Cardiac muscle cell (in vitro differentiated cells and primary cell): ENCODE measurements around the gene OPN5. TPM values are rescaled to one million over a fixed set of nuclear protein-coding genes. Genes with fewer than 3 reads are reported as not detected.

Experiments used
- DNase-seq, 2 donors: peaks; one replicate each; pipeline versions ENCODE4 v3.0.0 to v3.0.0-alpha.2; 2010 to 2017; ENCODE audit warnings: low read depth in 1 of 2, low spot score in 1 of 2
- H3K27ac ChIP-seq: fragments of 200-600 bp; sonication (generic); 2 replicates; pipeline ENCODE4 v1.5.1; 2016
- H3K27me3 ChIP-seq: fragments of 200-600 bp; sonication (generic); 2 replicates; pipeline ENCODE4 v1.6.0; 2016; ENCODE audit warnings: control low read depth
- H3K36me3 ChIP-seq: fragments of 200-600 bp; sonication (generic); 2 replicates; pipeline ENCODE4 v1.5.1; 2016; ENCODE audit warnings: control low read depth
- H3K4me1 ChIP-seq: fragments of 200-600 bp; sonication (generic); 2 replicates; pipeline ENCODE4 v1.8.1; 2017; ENCODE audit warnings: low read depth, mild to moderate bottlenecking, mixed run types
- H3K4me3 ChIP-seq: fragments of 200-600 bp; sonication (generic); 2 replicates; pipeline ENCODE4 v1.5.1; 2016; ENCODE audit warnings: mild to moderate bottlenecking
- H3K9me3 ChIP-seq: fragments of 200-600 bp; sonication (generic); 2 replicates; pipeline ENCODE4 v1.5.1; 2017; ENCODE audit warnings: low read depth, mild to moderate bottlenecking, control low read depth
- polyA plus RNA-seq: library from polyadenylated mRNA; unstranded; fragments of >200 nt; fragmentation: Nextera tagmentation; extraction: Ambion mirVana; gene quantifications from 2 replicates; pipeline ENCODE4 v1.2.1, GENCODE V29; 2016
- total RNA-seq: library from RNA; depleted of rRNA; stranded (reverse); fragments of >200 nt; gene quantifications from 2 replicates; pipeline ENCODE4 v1.2.3, GENCODE V29; 2016
- TF ChIP-seq, protein P1 (sequence below): IDR thresholded peaks from 2 replicates; pipeline ENCODE4 v1.5.1; 2012; ENCODE audit warnings: low read depth, mild to moderate bottlenecking, low read length

Gene OPN5
- total and polyA plus RNA-seq, 2 experiments from 2014 or later, result not detected

DNA sequence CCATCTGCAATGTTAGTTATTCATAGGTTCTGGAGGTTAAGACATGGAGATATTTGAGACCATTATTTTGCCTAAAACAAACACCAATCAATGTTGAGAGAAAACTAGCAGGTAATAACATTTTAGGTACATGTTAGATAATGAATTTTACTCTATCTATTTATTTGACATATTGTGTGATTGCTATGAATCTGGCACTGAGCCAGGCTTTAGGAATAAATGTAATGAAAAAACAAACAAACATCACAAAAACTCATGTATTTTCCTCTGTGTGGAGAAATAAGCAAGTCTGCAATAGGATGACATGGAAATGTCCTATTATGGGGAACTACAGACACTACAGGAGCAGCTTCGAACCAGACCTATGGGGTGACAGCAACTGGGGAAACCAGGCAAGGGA, 57.8 kb downstream of the OPN5 start:
- TF ChIP-seq, protein P1, sequence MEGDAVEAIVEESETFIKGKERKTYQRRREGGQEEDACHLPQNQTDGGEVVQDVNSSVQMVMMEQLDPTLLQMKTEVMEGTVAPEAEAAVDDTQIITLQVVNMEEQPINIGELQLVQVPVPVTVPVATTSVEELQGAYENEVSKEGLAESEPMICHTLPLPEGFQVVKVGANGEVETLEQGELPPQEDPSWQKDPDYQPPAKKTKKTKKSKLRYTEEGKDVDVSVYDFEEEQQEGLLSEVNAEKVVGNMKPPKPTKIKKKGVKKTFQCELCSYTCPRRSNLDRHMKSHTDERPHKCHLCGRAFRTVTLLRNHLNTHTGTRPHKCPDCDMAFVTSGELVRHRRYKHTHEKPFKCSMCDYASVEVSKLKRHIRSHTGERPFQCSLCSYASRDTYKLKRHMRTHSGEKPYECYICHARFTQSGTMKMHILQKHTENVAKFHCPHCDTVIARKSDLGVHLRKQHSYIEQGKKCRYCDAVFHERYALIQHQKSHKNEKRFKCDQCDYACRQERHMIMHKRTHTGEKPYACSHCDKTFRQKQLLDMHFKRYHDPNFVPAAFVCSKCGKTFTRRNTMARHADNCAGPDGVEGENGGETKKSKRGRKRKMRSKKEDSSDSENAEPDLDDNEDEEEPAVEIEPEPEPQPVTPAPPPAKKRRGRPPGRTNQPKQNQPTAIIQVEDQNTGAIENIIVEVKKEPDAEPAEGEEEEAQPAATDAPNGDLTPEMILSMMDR, result no peak
- no peaks in the 10 kb centered on the region for H3K9me3 ChIP-seq
- no peak overlapping the region for H3K4me3 ChIP-seq
- no peaks in the 10 kb centered on the region for H3K4me1 ChIP-seq
- no peak for DNase-seq
- H3K27ac ChIP-seq, result no peak overlapping the region
- H3K36me3 ChIP-seq, result no peaks in the 10 kb centered on the region
- no peaks in the 10 kb centered on the region for H3K27me3 ChIP-seq

DNA sequence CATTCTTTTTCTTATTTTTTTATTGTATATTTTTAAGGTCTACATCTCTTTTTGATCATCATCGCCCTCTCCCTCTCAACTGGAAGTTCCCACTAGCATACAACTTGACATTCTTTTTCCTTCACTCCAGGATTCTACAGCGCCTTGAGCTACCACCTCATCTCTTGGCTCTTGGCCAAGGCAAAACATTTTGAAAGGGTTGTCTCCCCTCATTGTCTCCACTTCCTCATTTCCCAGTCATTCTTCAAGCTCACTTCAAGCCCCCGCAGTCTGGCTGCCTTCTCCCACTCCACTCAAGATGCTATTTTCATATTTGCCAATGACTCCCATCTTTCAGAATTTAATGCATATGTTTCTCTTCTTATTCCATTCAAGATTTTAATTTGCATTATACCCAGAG, 63.0 kb downstream of the OPN5 start:
- no peaks in the 10 kb centered on the region for H3K36me3 ChIP-seq
- no peak overlapping the region for H3K4me3 ChIP-seq
- H3K4me1 ChIP-seq, result no peaks in the 10 kb centered on the region
- H3K27me3 ChIP-seq, result peaks cover 2% of the 10 kb centered on the region
- TF ChIP-seq, protein P1, result no peak
- H3K9me3 ChIP-seq, result no peaks in the 10 kb centered on the region
- H3K27ac ChIP-seq, result no peak overlapping the region
- DNase-seq, result no peak

DNA sequence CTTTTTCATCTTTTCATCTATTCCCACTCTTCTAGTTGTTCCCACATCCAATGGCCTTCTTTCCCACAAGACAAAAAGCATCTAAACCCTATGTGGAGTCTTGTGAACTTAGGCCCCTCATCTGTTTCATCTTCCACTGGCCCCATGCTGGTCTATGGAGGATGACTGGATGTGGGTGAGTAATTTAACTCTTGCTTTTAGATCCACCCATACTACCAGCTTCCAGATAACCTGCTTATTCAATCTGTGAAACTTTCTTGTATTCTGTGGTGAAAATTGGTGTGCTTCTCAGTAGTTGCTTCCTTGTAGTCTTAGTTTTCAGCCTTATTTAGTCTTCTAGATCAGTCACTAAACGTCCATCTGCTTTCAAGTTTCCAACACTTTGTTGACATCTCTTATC, 64.9 kb downstream of the OPN5 start:
- Histone ChIP-seq H3K9me3 (no peaks in the 10 kb centered on the region), H3K27ac (no peak overlapping the region), H3K27me3 (peaks cover 13% of the 10 kb centered on the region), H3K36me3 (no peaks in the 10 kb centered on the region), H3K4me1 (no peaks in the 10 kb centered on the region), H3K4me3 (no peak overlapping the region)
- TF ChIP-seq, protein P1, result no peak
- no peak for DNase-seq

DNA sequence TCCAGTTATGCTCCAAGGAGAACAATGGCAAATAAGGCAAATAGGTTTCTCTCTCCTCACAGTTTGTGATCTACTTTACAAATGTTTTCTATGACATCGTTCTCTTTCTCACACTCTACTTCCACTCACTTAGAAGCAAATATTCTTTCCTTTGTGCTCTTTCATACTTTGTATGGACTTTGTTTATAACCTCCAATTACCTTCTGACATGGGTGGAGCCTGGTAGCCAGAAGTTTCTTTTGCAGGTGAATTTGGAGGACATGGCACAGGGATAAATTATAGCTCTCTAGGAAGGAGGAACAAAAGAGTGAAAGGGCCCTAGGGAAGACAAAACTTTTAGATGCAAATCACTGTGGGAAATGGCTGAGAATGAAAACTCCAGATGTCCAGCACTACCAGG, 69.3 kb downstream of the OPN5 start:
- Histone ChIP-seq H3K9me3 (no peaks in the 10 kb centered on the region), H3K4me3 (no peak overlapping the region), H3K27me3 (peaks cover 13% of the 10 kb centered on the region), H3K4me1 (peaks cover 30% of the 10 kb centered on the region), H3K27ac (no peak overlapping the region), H3K36me3 (no peaks in the 10 kb centered on the region)
- TF ChIP-seq, protein P1, result no peak
- DNase-seq, result no peak

DNA sequence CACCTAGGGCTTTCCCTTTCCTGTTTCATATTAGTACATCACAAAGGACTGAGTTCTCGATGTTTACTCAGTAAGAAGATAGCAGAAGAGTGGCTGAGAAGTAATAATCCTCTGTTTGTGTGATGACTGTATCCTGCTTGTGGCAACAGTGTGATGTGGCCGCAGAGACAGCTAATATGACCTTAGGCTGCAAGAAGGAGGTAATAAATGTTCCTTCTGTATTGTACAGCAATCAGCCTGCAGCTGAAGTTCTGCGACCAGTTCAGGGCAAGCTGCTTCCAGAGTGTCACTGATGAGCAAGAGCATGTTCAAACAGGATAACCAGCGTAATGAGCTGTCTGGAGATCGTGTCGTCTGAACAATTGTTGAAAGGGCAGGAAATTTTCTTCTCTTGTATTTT, 70.9 kb downstream of the OPN5 start:
- H3K36me3 ChIP-seq, result no peaks in the 10 kb centered on the region
- DNase-seq, result no peak
- TF ChIP-seq, protein P1, result no peak

DNA sequence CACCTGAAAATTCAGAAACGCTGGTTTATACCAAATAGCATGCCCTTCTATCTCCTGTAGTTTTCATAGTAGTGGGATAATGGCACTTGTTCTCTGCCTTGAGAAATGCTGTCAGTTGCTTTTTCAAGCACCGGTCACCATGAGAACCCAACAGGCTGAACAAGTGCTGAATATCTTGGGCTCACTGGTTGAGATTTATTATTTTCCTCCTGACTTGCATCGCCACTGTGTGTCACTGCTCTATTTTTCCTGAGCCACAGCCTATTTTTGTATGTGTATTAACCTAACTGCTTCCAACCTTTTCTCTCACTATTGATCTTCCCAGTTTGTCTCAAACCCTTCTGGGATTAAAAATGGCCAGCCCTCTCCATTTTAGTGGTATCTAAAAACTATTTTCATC, 71.9 kb downstream of the OPN5 start:
- Histone ChIP-seq H3K27ac (no peak overlapping the region), H3K4me3 (no peak overlapping the region), H3K9me3 (no peaks in the 10 kb centered on the region), H3K36me3 (no peaks in the 10 kb centered on the region), H3K27me3 (peaks cover 21% of the 10 kb centered on the region), H3K4me1 (peaks cover 32% of the 10 kb centered on the region)
- DNase-seq, result peak in 1 of 2 donors; percentile 40
- TF ChIP-seq, protein P1, result no peak

More for the DNA sequence above, 70.9 kb downstream of the OPN5 start:
- H3K27ac ChIP-seq, result no peak overlapping the region
- H3K27me3 ChIP-seq, result peaks cover 17% of the 10 kb centered on the region
- H3K4me1 ChIP-seq, result peaks cover 32% of the 10 kb centered on the region
- no peak overlapping the region for H3K4me3 ChIP-seq
- no peaks in the 10 kb centered on the region for H3K9me3 ChIP-seq
